ENCODE measurements around the gene KCNG4. TPM values are rescaled to one million over a fixed set of nuclear protein-coding genes. Genes with fewer than 3 reads are reported as not detected.

KCNG4 gene
- not detected for total RNA-seq

- Histone ChIP-seq H3K9me3 (ENCODE audit: low read depth, low read length) (no peaks in the 10 kb centered on the region), H3K27me3 (ENCODE audit: insufficient read depth, low read length) (peaks cover 5% of the 10 kb centered on the region), H3K4me3 (ENCODE audit: low read length) (no peak within 1 kb of the TSS), H3K4me1 (ENCODE audit: insufficient read depth, low read length) (peaks cover 5% of the 10 kb centered on the region)
Measured at GRCh38 chr16:84239909-84240308, at the start of gene KCNG4. Gene KCNG4, minus strand, starts transcription at chr16:84240012. Its CDS starts 2,527 bp downstream, at chr16:84237485.

- H3K27me3 ChIP-seq (ENCODE audit: insufficient read depth, low read length) = no peaks in the 10 kb centered on the region
- H3K4me3 ChIP-seq (ENCODE audit: low read length) = no peak overlapping the region
- no peaks in the 10 kb centered on the region for H3K9me3 ChIP-seq (ENCODE audit: low read depth, low read length)
- no peaks in the 10 kb centered on the region for H3K4me1 ChIP-seq (ENCODE audit: insufficient read depth, low read length)
Measured at GRCh38 chr16:84288902-84289301, 49.1 kb upstream of the KCNG4 start.

- no peaks in the 10 kb centered on the region for H3K4me1 ChIP-seq (ENCODE audit: insufficient read depth, low read length)
- H3K4me3 ChIP-seq (ENCODE audit: low read length) = no peak overlapping the region
- no peaks in the 10 kb centered on the region for H3K9me3 ChIP-seq (ENCODE audit: low read depth, low read length)
- no peaks in the 10 kb centered on the region for H3K27me3 ChIP-seq (ENCODE audit: insufficient read depth, low read length)
Measured at GRCh38 chr16:84286578-84287240, 46.9 kb upstream of the KCNG4 start.

GRCh38 chr16:84284154-84284722 is 44.4 kb upstream of the KCNG4 start:
- Histone ChIP-seq H3K9me3 (ENCODE audit: low read depth, low read length) (no peaks in the 10 kb centered on the region), H3K4me1 (ENCODE audit: insufficient read depth, low read length) (no peaks in the 10 kb centered on the region), H3K27me3 (ENCODE audit: insufficient read depth, low read length) (no peaks in the 10 kb centered on the region), H3K4me3 (ENCODE audit: low read length) (no peak overlapping the region)

GRCh38 chr16:84283314-84284153 is 43.7 kb upstream of the KCNG4 start:
- no peaks in the 10 kb centered on the region for H3K27me3 ChIP-seq (ENCODE audit: insufficient read depth, low read length)
- H3K4me1 ChIP-seq (ENCODE audit: insufficient read depth, low read length) = no peaks in the 10 kb centered on the region
- H3K4me3 ChIP-seq (ENCODE audit: low read length) = no peak overlapping the region
- H3K9me3 ChIP-seq (ENCODE audit: low read depth, low read length) = no peaks in the 10 kb centered on the region

GRCh38 chr16:84282533-84282932 is 42.7 kb upstream of the KCNG4 start:
- Histone ChIP-seq H3K4me1 (ENCODE audit: insufficient read depth, low read length) (no peaks in the 10 kb centered on the region), H3K4me3 (ENCODE audit: low read length) (no peak overlapping the region), H3K9me3 (ENCODE audit: low read depth, low read length) (no peaks in the 10 kb centered on the region), H3K27me3 (ENCODE audit: insufficient read depth, low read length) (no peaks in the 10 kb centered on the region)

- Histone ChIP-seq H3K27me3 (ENCODE audit: insufficient read depth, low read length) (no peaks in the 10 kb centered on the region), H3K4me3 (ENCODE audit: low read length) (no peak overlapping the region), H3K4me1 (ENCODE audit: insufficient read depth, low read length) (no peaks in the 10 kb centered on the region), H3K9me3 (ENCODE audit: low read depth, low read length) (no peaks in the 10 kb centered on the region)
Measured at GRCh38 chr16:84281074-84281473, 41.3 kb upstream of the KCNG4 start.

GRCh38 chr16:84279881-84280280 is 40.1 kb upstream of the KCNG4 start:
- no peaks in the 10 kb centered on the region for H3K9me3 ChIP-seq (ENCODE audit: low read depth, low read length)
- H3K4me1 ChIP-seq (ENCODE audit: insufficient read depth, low read length) = no peaks in the 10 kb centered on the region
- no peaks in the 10 kb centered on the region for H3K27me3 ChIP-seq (ENCODE audit: insufficient read depth, low read length)
- H3K4me3 ChIP-seq (ENCODE audit: low read length) = no peak overlapping the region

GRCh38 chr16:84278968-84279367 is 39.2 kb upstream of the KCNG4 start:
- no peaks in the 10 kb centered on the region for H3K27me3 ChIP-seq (ENCODE audit: insufficient read depth, low read length)
- H3K4me3 ChIP-seq (ENCODE audit: low read length) = no peak overlapping the region
- no peaks in the 10 kb centered on the region for H3K4me1 ChIP-seq (ENCODE audit: insufficient read depth, low read length)
- no peaks in the 10 kb centered on the region for H3K9me3 ChIP-seq (ENCODE audit: low read depth, low read length)

- H3K9me3 ChIP-seq (ENCODE audit: low read depth, low read length) = no peaks in the 10 kb centered on the region
- H3K4me3 ChIP-seq (ENCODE audit: low read length) = no peak overlapping the region
- H3K27me3 ChIP-seq (ENCODE audit: insufficient read depth, low read length) = no peaks in the 10 kb centered on the region
- no peaks in the 10 kb centered on the region for H3K4me1 ChIP-seq (ENCODE audit: insufficient read depth, low read length)
Measured at GRCh38 chr16:84278333-84278732, 38.5 kb upstream of the KCNG4 start.

- no peaks in the 10 kb centered on the region for H3K9me3 ChIP-seq (ENCODE audit: low read depth, low read length)
- H3K4me3 ChIP-seq (ENCODE audit: low read length) = no peak overlapping the region
- H3K4me1 ChIP-seq (ENCODE audit: insufficient read depth, low read length) = no peaks in the 10 kb centered on the region
- no peaks in the 10 kb centered on the region for H3K27me3 ChIP-seq (ENCODE audit: insufficient read depth, low read length)
Measured at GRCh38 chr16:84277244-84277823, 37.5 kb upstream of the KCNG4 start.

- no peaks in the 10 kb centered on the region for H3K27me3 ChIP-seq (ENCODE audit: insufficient read depth, low read length)
- H3K4me3 ChIP-seq (ENCODE audit: low read length) = no peak overlapping the region
- H3K9me3 ChIP-seq (ENCODE audit: low read depth, low read length) = no peaks in the 10 kb centered on the region
- no peaks in the 10 kb centered on the region for H3K4me1 ChIP-seq (ENCODE audit: insufficient read depth, low read length)
Measured at GRCh38 chr16:84275585-84276151, 35.9 kb upstream of the KCNG4 start.

GRCh38 chr16:84274515-84274914 is 34.7 kb upstream of the KCNG4 start:
- no peak overlapping the region for H3K4me3 ChIP-seq (ENCODE audit: low read length)
- no peaks in the 10 kb centered on the region for H3K9me3 ChIP-seq (ENCODE audit: low read depth, low read length)
- H3K4me1 ChIP-seq (ENCODE audit: insufficient read depth, low read length) = no peaks in the 10 kb centered on the region
- H3K27me3 ChIP-seq (ENCODE audit: insufficient read depth, low read length) = no peaks in the 10 kb centered on the region

- Histone ChIP-seq H3K4me3 (ENCODE audit: low read length) (no peak overlapping the region), H3K4me1 (ENCODE audit: insufficient read depth, low read length) (no peaks in the 10 kb centered on the region), H3K9me3 (ENCODE audit: low read depth, low read length) (no peaks in the 10 kb centered on the region), H3K27me3 (ENCODE audit: insufficient read depth, low read length) (no peaks in the 10 kb centered on the region)
Measured at GRCh38 chr16:84272740-84273320, 33.0 kb upstream of the KCNG4 start.

- no peaks in the 10 kb centered on the region for H3K9me3 ChIP-seq (ENCODE audit: low read depth, low read length)
- H3K4me1 ChIP-seq (ENCODE audit: insufficient read depth, low read length) = no peaks in the 10 kb centered on the region
- no peak overlapping the region for H3K4me3 ChIP-seq (ENCODE audit: low read length)
- H3K27me3 ChIP-seq (ENCODE audit: insufficient read depth, low read length) = no peaks in the 10 kb centered on the region
Measured at GRCh38 chr16:84271866-84272265, 32.1 kb upstream of the KCNG4 start.
